KOPT-K1 (cell line): Measurements from ENCODE around the gene DDX10.

Experiments
- H3K27ac ChIP-seq: fragments of 200-600 bp; sonication (generic); 2 replicates; pipeline ENCODE4 v1.5.1; 2016; ENCODE audit warnings: antibody characterized with exemption, mild to moderate bottlenecking, low read depth, low read length; ENCODE audit not compliant: poor library complexity, severe bottlenecking
- H3K36me3 ChIP-seq: fragments of 200-600 bp; sonication (generic); 2 replicates; pipeline ENCODE4 v1.5.1; 2017; ENCODE audit warnings: antibody characterized with exemption, mild to moderate bottlenecking, low read length, moderate library complexity; ENCODE audit not compliant: insufficient read depth
- H3K9me3 ChIP-seq: fragments of 200-600 bp; sonication (generic); 2 replicates; pipeline ENCODE4 v1.5.1; 2017; ENCODE audit warnings: antibody characterized with exemption, low read length, mild to moderate bottlenecking; ENCODE audit not compliant: insufficient read depth, poor library complexity, severe bottlenecking

Gene DDX10

DNA sequence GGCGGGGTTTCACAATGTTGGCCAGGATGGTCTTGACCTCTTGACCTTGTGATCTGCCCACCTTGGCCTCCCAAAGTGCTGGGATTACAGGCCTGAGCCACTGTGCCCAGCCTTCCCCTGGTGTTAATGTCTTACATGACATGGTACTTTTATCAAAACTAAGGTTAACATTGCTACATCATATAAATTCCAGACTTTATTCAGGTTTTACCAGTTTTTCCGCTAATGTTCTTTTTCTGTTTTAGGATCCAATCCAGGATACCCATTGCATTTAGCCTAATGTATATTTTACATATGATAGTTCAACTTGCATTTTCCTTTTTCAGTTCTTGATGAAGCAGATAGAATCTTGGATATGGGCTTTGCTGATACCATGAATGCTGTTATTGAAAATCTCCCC, 14.2 kb downstream of the DDX10 start:
- H3K36me3 ChIP-seq: peaks cover 76% of the 10 kb centered on the region
- H3K9me3 ChIP-seq: no peaks in the 10 kb centered on the region
- H3K27ac ChIP-seq: no peak overlapping the region

GRCh38 chr11:108680271-108680670, 15.4 kb downstream of the DDX10 start:
- Histone ChIP-seq H3K9me3 (no peaks in the 10 kb centered on the region), H3K27ac (no peak overlapping the region), H3K36me3 (peaks cover 66% of the 10 kb centered on the region)

DNA sequence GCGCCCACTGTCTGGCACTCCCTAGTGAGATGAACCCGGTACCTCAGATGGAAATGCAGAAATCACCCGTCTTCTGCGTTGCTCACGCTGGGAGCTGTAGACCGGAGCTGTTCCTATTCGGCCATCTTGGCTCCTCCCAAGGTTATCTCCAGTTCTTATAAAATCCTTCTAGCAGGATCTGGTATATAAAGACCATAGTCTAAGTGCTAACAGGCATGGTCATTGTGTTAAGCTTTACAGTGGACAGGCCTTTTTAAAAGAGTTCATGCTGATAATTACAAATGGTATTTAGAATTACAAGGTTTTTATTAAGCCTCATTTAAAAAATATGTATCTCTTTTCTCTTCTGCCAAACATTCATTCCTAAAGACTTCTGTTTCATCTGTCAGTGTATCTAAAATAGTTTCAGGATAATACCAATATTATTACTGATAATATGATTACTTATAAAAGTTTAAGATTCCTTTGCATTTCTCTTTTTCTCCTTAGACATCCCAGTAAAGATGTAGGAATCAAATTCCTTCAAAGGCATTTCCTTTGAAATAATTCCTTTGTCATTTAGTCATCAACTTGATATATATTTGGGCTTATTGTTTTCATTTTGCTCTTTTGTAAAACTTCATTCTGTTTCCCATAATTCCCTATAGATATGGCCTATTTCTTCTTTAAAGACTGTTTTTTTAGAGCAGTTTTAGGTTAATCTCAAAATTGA, 20.7 kb downstream of the DDX10 start:
- H3K9me3 ChIP-seq: no peaks in the 10 kb centered on the region
- H3K27ac ChIP-seq: no peak overlapping the region
- H3K36me3 ChIP-seq: peaks cover 65% of the 10 kb centered on the region

GRCh38 chr11:108693852-108694251, 29.0 kb downstream of the DDX10 start:
- H3K9me3 ChIP-seq: no peaks in the 10 kb centered on the region
- peaks cover 85% of the 10 kb centered on the region for H3K36me3 ChIP-seq
- no peak overlapping the region for H3K27ac ChIP-seq

- H3K27ac ChIP-seq: no peak overlapping the region
- no peaks in the 10 kb centered on the region for H3K9me3 ChIP-seq
- H3K36me3 ChIP-seq: peaks cover 85% of the 10 kb centered on the region
Measured at GRCh38 chr11:108694846-108695245, 30.0 kb downstream of the DDX10 start.

DNA sequence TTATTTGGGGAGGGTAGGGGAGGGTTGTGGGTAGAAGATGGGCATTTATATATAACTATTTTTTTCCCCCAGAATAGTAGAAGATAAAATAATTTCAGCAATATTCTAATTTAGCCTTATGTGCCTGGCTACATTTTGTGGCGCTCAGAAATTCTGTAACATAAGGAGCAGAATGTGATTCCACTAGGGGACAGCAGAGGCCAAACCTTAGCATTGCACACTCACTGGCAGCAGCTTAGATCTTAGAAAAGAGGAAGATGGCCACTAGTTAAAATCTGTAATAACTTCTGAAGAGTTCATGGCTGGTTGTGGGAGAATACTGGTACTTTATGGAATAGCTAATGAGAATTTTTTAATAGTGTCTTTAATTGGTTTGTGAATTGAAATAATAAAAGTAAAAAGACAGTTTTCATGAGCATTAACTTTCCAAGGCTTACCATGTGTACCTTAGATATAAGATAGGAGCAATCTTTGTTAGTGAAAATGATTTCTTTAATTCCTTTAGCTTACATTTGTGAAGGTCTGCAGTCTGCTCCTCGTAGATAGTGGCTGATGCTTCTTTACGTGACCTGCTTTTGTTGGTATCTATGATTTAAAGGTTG, 33.1 kb downstream of the DDX10 start:
- Histone ChIP-seq H3K36me3 (peaks cover 84% of the 10 kb centered on the region), H3K9me3 (no peaks in the 10 kb centered on the region)

DNA sequence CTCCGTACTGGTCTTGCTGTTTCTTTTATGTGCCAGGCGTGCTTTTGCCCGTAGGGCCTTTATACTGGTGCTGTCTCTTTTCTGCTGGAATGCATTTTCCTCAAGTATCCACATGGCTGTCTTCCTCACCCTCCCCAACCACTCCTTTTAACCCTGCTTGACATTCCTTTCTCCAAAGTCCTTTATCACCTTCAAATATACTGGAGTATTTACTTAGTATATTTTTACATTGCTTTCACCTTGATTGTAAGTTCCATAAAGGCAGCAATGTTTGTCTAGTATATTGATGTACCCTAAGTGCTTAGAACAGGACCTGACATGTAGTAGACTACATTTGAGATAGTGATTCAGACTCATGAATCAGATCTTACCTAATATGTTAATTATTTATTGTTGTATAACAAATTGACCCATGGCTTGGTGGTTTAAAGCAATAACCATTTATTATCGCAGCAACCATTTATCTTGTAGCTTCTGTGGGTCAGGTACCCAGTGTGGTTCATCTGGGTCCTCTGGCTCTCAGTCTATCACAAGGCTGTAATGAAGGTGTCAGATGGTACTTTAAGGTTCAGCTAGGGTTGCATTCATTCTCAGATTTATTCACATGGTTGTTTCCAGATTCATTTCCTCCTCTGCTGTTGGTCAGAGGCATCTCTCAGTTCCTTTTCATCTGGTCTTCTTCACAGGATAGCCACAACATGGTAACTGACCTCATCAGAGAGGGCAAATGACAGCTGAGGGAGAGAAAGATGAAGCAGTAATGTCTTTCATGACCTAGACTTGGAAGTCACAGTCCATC, 34.2 kb downstream of the DDX10 start:
- Histone ChIP-seq H3K9me3 (no peaks in the 10 kb centered on the region), H3K27ac (no peak overlapping the region), H3K36me3 (peaks cover 82% of the 10 kb centered on the region)

More for the DNA sequence above, 33.1 kb downstream of the DDX10 start:
- no peak overlapping the region for H3K27ac ChIP-seq

- Histone ChIP-seq H3K36me3 (peaks cover 96% of the 10 kb centered on the region), H3K27ac (no peak overlapping the region), H3K9me3 (peaks cover 22% of the 10 kb centered on the region)
Measured at GRCh38 chr11:108703916-108704315, 39.0 kb downstream of the DDX10 start.

- H3K27ac ChIP-seq: no peak overlapping the region
- peaks cover 96% of the 10 kb centered on the region for H3K36me3 ChIP-seq
- H3K9me3 ChIP-seq: peaks cover 25% of the 10 kb centered on the region
Measured at GRCh38 chr11:108705061-108705460, 40.2 kb downstream of the DDX10 start.

DNA sequence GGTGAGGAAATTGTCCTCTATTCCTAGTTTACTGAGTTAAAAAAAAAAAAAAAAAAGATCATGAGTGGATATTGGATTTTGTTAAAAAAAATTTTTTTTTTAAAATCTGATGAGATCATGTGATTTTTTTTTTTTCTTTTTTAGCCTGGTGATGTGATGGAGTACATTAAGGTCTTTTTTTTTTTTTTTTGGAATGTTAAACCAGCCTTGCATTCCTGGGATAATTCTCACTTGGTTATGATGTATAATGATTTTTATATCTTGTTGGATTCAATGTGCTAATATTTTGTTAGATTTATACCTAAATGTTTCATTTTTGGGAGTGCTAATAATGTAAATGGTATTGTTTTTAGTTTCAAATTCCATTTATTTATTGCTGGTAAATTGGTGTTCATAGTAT, 43.3 kb downstream of the DDX10 start:
- H3K36me3 ChIP-seq: peaks cover 93% of the 10 kb centered on the region
- peaks cover 33% of the 10 kb centered on the region for H3K9me3 ChIP-seq
- H3K27ac ChIP-seq: no peak overlapping the region

DNA sequence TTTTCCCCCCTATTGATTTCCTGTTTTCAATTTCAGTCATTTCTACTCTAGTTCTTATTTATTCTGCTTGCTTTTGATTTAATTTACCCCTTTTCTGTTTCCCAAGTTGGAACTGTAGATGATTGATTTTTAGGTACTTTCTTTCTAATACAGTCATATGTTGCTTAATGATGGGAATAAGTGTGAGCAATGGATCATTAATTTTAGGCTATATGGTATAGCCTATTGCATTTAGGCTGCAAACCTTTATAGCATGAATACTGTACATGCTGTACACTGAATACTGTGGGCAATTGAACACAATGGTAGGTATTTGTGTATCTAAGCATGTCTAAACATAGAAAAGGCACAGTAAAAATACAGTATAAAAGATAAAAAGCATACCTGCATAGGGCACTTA, 44.9 kb downstream of the DDX10 start:
- Histone ChIP-seq H3K36me3 (peaks cover 88% of the 10 kb centered on the region), H3K9me3 (peaks cover 33% of the 10 kb centered on the region), H3K27ac (no peak overlapping the region)

- Histone ChIP-seq H3K36me3 (peaks cover 73% of the 10 kb centered on the region), H3K27ac (no peak overlapping the region), H3K9me3 (peaks cover 18% of the 10 kb centered on the region)
Measured at GRCh38 chr11:108713076-108713790, 48.4 kb downstream of the DDX10 start.

DNA sequence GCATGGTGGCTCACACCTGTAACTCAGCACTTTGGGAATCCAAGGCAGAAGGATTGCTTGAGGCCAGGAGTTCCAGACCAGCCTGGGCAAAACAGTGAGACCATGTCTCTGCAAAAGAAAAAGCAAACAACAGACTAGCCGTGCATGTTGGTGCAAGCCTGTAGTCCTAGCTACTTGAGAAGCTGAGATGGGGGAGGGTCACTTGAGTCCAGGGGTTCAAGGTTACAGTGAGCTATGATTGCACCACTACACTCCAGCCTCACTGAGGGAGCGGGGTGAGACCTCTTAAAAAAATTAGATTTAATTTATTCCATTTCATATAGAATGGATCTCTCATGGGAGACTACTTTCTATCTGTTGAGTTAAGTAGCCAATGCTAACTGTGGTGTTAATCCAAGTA, 50.4 kb downstream of the DDX10 start:
- H3K27ac ChIP-seq: no peak overlapping the region
- peaks cover 63% of the 10 kb centered on the region for H3K36me3 ChIP-seq
- peaks cover 7% of the 10 kb centered on the region for H3K9me3 ChIP-seq

DNA sequence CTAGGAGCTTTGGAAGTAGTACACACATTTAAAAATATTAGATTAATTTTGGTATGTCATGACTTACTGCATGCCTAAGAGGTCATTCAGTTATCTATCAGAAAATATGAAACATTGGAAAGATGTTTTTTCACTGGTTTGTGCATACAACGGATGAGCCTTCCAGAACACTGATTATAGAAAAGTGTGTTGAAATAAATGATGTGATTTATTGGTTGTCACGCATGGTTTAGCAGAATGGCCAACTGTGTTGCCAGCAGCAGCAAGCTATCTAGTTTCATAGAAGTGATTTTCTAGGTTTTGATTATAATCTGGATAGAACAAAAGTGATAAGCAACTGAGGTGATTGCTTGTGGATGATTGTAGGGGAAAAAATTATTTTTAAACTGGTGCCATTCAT, 53.6 kb downstream of the DDX10 start:
- Histone ChIP-seq H3K36me3 (peaks cover 72% of the 10 kb centered on the region), H3K9me3 (no peaks in the 10 kb centered on the region), H3K27ac (no peak overlapping the region)
